ENCODE measurements around the gene EPN3.

The EPN3 gene

GRCh38 chr17:50578173-50578572 lies 45.6 kb downstream of the EPN3 start:
- no peaks in the 10 kb centered on the region for H3K27me3 ChIP-seq (ENCODE audit: control insufficient read depth, insufficient read depth, low read length)
- no peak overlapping the region for H3K4me3 ChIP-seq (ENCODE audit: low read depth, low read length)
- H3K4me1 ChIP-seq, result no peaks in the 10 kb centered on the region
- no peaks in the 10 kb centered on the region for H3K79me2 ChIP-seq
- H3K9me3 ChIP-seq (ENCODE audit: control insufficient read depth, low read length), result no peaks in the 10 kb centered on the region
- TF ChIP-seq CTCF (IDR thresholded peaks at IDR 0.05), result no peak
- no peak overlapping the region for H3K9ac ChIP-seq
- no peak overlapping the region for H2AFZ ChIP-seq
- no peak overlapping the region for H3K4me2 ChIP-seq (ENCODE audit: low read length)
- no peak overlapping the region for H3K27ac ChIP-seq
- no peaks in the 10 kb centered on the region for H3K36me3 ChIP-seq (ENCODE audit: control insufficient read depth, insufficient read depth, low read length)

GRCh38 chr17:50579399-50579798 lies 46.9 kb downstream of the EPN3 start:
- H2AFZ ChIP-seq, result no peak overlapping the region
- no peak for TF ChIP-seq CTCF (IDR thresholded peaks at IDR 0.05)

GRCh38 chr17:50580646-50581045 lies 48.1 kb downstream of the EPN3 start:
- no peak overlapping the region for H2AFZ ChIP-seq
- H3K4me2 ChIP-seq (ENCODE audit: low read length), result no peak overlapping the region
- H3K4me1 ChIP-seq, result no peaks in the 10 kb centered on the region
- no peak overlapping the region for H3K27ac ChIP-seq
- no peak overlapping the region for H3K9ac ChIP-seq
- H3K4me3 ChIP-seq (ENCODE audit: low read depth, low read length), result no peak overlapping the region
- TF ChIP-seq CTCF (IDR thresholded peaks at IDR 0.05), result no peak
- H3K36me3 ChIP-seq (ENCODE audit: control insufficient read depth, insufficient read depth, low read length), result no peaks in the 10 kb centered on the region
- no peaks in the 10 kb centered on the region for H3K27me3 ChIP-seq (ENCODE audit: control insufficient read depth, insufficient read depth, low read length)
- H3K79me2 ChIP-seq, result no peaks in the 10 kb centered on the region
- no peaks in the 10 kb centered on the region for H3K9me3 ChIP-seq (ENCODE audit: control insufficient read depth, low read length)

More at GRCh38 chr17:50579399-50579798, 46.9 kb downstream of the EPN3 start:
- H3K79me2 ChIP-seq, result no peaks in the 10 kb centered on the region
- H3K4me1 ChIP-seq, result no peaks in the 10 kb centered on the region
- no peaks in the 10 kb centered on the region for H3K36me3 ChIP-seq (ENCODE audit: control insufficient read depth, insufficient read depth, low read length)
- H3K27ac ChIP-seq, result no peak overlapping the region
- no peak overlapping the region for H3K4me3 ChIP-seq (ENCODE audit: low read depth, low read length)
- no peaks in the 10 kb centered on the region for H3K9me3 ChIP-seq (ENCODE audit: control insufficient read depth, low read length)
- no peaks in the 10 kb centered on the region for H3K27me3 ChIP-seq (ENCODE audit: control insufficient read depth, insufficient read depth, low read length)
- no peak overlapping the region for H3K4me2 ChIP-seq (ENCODE audit: low read length)
- H3K9ac ChIP-seq, result no peak overlapping the region

- no peak overlapping the region for H3K9ac ChIP-seq
- no peak overlapping the region for H3K4me2 ChIP-seq (ENCODE audit: low read length)
- no peak overlapping the region for H3K4me3 ChIP-seq (ENCODE audit: low read depth, low read length)
- H3K79me2 ChIP-seq, result no peaks in the 10 kb centered on the region
- H3K4me1 ChIP-seq, result no peaks in the 10 kb centered on the region
- H2AFZ ChIP-seq, result no peak overlapping the region
- TF ChIP-seq CTCF (IDR thresholded peaks at IDR 0.05), result no peak
- no peaks in the 10 kb centered on the region for H3K9me3 ChIP-seq (ENCODE audit: control insufficient read depth, low read length)
- H3K27me3 ChIP-seq (ENCODE audit: control insufficient read depth, insufficient read depth, low read length), result no peaks in the 10 kb centered on the region
- no peak overlapping the region for H3K27ac ChIP-seq
- H3K36me3 ChIP-seq (ENCODE audit: control insufficient read depth, insufficient read depth, low read length), result no peaks in the 10 kb centered on the region
Measured at GRCh38 chr17:50581316-50581715, 48.8 kb downstream of the EPN3 start.

GRCh38 chr17:50582741-50583140 lies 50.2 kb downstream of the EPN3 start:
- H3K27ac ChIP-seq, result no peak overlapping the region
- H3K27me3 ChIP-seq (ENCODE audit: control insufficient read depth, insufficient read depth, low read length), result no peaks in the 10 kb centered on the region
- H3K4me2 ChIP-seq (ENCODE audit: low read length), result no peak overlapping the region
- no peak overlapping the region for H2AFZ ChIP-seq
- no peak overlapping the region for H3K9ac ChIP-seq
- H3K4me3 ChIP-seq (ENCODE audit: low read depth, low read length), result no peak overlapping the region
- H3K79me2 ChIP-seq, result no peaks in the 10 kb centered on the region
- no peak for TF ChIP-seq CTCF (IDR thresholded peaks at IDR 0.05)
- no peaks in the 10 kb centered on the region for H3K9me3 ChIP-seq (ENCODE audit: control insufficient read depth, low read length)
- no peaks in the 10 kb centered on the region for H3K4me1 ChIP-seq
- H3K36me3 ChIP-seq (ENCODE audit: control insufficient read depth, insufficient read depth, low read length), result no peaks in the 10 kb centered on the region

Data from parathyroid adenoma (tissue), 2 donors.